NCI-H2171 treated with DMSO at 0.1 percent for 48 hours (cell line): ENCODE data around the gene FAHD2A.
"Not testable (repeated sequence)": the region's sequence is repeated elsewhere in the genome, so short reads cannot be mapped to it uniquely, and the experiment has no call there.

Experiments used
- DNase-seq: peaks from one replicate; lab custom pipeline; 2025; lab: John Stamatoyannopoulos, UW

FAHD2A gene

DNA sequence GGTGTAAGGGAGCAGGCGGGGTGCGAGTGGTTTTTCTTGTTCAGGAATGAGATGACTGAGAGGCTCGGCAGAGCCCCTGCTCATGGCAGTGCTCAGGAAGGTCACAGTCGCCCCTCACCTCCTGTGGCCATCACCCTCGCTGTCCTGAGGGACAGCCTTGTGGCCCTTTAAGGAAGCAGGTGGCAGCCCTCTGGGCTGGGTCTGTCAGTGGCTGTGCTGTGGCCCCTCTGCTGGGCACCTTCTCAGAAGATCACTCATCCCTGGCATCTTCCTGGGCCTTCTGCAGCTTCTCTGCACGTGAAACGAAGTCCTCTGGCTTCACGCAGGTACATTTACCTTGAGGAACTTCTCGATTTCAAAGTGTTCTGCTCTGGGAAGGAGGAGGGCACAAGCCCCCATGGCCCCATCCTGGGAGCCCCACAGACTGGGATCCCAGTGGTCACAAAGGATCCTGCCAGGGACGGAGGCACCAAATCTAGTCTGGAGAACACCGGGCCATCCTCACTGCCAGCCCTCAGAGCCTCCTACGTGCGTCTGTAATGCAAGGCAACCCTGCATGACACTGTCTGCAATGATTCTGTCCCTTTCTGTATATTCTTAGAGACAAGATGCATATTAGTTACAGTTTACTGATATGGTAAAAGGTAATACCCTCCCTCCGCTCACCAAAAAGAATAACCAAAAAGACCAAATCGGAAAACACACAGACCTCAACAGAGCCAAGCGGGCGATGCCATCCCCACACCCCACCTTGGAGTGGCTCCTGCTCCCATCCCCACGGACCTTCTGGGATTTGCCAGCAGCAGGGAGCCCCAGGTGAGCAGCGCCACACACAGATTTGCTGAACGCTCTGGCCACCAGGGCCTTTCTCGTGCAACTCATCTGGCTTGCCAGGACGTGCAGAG lies 25.9 kb upstream of the FAHD2A start:
- no peak for DNase-seq

DNA sequence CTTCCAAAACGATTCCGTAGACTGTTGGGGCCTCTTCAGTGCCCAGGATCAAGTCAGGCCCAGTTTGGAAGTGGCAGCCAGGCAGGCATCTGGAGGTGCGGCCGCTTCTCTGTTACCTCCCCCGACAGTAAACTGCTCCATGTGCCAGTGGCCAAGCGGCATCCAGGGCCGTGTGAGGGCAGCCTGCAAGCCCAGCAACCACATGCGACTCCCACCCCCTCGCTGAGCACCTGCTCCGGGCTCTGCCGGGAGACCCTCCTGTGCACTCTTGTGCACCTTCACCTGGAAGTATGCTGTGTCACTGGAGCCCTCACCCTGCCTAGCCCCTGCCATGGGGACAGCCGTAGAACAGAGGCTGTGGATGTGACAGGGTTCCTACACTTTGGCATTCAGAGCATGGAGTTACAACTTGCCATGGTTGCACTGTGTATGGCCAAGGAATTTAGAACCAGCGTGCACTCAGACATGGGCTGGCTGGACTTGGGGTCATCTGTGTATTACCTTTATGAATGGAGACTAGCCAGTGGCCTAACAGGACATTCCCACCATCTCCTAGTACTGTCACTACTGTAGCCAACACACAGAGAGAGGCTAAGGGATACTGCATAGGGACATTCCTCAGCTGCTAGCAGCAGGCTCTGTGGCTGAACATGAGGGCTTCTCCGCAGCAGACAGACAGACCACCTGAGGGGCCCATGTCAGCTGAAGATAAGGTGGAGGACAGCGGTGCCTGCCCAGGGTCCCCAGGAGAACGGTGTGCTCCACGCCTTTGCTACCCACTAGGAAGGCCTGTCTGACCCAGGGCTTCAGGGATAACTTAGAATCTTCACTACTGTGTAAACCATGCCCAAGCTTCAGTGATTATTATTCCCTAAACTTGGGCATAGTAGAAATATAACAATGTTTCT lies 25.0 kb upstream of the FAHD2A start:
- DNase-seq = no peak

DNA sequence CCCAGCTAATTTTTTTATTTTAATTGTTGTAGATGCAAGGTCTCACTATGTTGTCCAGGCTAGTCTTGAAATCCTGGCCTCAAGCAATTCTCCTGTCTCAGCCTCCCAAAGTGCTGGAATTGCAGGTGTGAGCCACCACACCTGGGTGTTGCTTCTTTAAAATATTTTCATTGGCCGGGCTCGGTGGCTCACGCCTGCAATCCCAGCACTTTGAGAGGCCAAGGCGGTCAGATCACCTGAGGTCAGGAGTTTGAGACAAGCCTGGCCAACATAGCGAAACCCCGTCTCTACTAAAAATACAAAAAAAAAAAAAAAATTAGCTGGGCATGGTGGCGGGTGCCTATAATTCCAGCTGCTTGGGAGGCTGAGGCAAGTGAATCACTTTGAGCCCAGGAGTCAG lies 24.2 kb upstream of the FAHD2A start:
- not testable (repeated sequence) for DNase-seq

DNA sequence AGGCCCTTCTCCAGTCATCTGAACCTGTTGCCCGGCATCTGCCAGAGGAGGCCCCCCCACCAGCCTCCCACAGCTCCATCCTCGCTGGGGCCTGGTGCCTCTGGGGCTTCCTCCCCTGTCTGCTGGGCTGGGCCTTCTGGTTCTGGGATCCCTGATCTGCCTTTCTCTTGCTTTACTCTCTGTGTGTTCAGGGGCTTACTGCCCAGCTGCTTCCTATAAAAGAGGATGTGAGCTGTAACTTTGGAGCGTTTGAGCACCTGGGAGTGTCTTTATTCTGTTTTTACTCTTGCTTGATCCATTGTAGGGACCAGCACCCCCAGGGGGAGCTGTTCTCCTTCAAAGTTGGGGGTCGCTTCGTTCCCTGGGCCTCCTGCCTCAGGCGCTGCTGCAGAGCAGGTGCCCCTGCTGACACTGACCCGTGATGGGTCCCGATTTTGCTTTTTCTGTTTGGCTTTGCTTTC lies 23.1 kb upstream of the FAHD2A start:
- no peak for DNase-seq

DNA sequence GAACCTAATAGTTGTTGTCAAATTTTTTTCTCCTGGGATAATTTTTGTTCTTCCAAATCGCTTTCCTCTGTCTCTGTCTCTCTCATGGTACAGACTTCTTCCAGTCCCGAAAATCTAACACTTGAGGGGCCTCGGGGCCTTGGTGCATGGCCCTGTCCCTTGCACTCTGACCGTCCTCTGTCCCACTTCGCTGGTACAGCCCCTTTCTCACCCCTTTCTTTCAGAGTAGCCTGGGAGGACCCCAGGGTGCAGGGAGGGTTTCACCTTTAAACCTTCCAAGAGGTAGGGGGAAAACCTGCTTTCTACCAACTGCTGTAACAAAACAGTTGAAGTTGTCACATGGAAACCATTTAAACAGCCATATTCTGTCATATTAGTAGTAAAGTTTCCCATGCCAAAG lies 22.2 kb upstream of the FAHD2A start:
- no peak for DNase-seq

DNA sequence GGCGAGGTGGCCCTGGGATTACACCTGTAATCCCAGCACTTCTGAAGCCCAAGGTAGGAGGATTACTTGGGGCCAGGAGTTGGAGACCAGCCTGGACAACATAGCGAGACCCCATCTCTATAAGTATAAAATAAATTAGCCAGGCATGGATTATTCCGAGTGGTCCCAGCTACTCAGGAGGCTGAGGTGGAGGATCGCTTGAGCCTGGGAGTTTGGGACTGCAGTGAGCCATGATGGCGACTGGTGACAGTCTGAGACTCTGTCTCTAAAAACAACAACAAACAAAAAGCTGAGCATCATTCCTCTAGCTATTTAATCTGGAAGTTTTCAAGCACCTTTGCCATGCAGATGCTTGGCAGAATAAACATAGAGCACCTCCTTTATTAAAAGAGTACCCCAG lies 21.8 kb upstream of the FAHD2A start:
- DNase-seq = no peak

DNA sequence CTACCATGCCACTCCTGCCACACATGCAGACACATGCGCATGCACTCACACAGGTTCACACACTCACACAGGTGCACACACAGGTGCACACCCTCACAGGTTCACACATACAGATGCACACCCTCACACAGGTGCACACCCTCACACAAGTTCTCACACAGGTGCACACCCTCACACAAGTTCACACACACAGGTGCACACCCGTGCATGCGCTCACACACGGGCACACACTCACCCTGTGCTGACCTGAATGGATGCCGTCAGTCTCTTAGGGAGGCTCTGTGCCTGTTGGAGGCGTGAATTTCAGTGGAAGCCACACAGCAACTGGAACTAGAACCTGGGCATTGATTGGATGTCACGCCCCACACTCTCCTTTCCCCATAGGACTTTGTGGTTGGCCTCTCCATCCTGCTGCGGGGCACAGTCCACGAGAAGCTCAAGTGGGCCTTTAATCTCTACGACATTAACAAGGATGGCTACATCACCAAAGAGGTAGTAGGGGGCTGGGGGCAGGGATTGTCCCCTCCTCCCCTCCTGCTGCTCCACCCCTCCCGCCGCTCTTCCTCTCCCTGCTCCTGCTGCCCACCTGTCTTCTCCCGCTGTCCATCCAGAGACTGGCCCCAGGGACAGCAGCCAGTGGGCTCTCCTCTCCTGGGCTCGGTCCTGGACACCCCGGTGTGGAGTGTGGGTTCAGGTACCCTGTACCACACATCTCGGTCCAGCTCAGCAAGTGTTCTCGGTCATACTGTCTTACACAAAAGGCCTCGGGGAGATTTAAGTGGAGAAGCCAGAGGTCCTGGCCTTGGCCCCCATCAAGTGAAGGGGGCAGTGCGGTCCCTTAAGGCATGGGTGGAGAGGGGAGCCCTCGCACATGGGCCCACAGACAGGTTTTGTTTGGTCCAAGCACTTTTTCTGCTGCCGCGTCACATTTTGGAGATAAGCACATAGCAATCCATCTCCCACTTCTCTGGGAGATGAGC lies 21.0 kb upstream of the FAHD2A start:
- DNase-seq = no peak

DNA sequence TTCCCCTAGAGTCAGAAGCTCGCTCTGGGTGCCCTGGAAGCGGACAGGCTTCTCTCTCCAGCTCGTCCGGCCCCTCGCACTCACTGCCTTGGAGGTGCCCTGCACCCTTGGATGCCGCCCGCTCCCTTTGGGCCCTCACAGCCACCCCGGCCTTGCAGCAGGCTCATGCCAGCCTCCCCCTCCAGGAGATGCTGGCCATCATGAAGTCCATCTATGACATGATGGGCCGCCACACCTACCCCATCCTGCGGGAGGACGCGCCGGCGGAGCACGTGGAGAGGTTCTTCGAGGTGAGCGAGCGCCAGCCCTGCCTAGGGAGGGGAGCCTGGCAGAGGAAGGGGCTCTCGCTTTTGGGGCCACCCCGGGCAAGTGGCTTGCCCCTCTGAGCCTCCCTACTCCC lies 20.3 kb upstream of the FAHD2A start:
- DNase-seq = no peak

DNA sequence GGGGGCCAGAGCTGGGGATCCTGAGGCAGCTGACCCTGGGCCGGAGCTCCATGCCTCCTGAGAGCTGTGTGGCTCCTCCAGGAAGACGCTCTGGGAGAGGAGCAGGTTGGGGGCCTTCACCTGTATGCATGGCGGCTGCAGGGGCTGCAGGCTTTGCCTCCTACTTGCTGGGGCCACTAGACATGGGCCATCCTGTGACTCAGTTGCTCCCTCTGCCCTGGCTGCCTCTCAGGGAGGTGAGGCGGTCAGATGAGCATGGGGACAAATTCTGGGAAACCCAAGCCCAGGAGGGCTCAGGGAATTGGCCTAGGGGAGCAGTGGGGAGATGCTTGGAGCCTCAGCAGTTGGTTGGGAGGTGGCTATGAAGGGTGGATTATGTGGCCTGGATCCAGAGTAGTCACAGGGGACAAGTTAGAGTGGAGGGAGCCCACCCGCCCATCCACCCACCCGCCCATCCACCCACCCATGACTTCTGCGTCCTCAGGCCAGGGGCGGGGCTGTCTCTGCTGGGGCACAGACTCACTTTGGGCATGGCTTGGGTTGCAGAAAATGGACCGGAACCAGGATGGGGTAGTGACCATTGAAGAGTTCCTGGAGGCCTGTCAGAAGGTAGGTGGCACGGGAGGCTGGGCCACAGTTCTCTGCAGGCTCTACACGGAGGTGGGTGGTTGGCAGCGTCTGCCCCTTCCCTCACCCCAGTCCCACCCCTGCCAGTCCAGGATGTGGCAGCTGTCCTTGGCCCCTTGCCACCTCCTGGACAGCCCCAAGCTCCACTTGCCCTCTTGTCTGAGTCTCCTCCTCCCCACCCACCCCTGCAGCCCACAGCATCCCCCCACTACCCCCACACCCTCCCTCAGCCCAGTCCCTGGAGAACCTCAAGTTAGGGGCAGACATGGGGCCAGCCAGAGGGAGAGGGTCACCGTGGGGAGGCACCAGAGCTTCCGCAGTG lies 19.5 kb upstream of the FAHD2A start:
- no peak for DNase-seq

DNA sequence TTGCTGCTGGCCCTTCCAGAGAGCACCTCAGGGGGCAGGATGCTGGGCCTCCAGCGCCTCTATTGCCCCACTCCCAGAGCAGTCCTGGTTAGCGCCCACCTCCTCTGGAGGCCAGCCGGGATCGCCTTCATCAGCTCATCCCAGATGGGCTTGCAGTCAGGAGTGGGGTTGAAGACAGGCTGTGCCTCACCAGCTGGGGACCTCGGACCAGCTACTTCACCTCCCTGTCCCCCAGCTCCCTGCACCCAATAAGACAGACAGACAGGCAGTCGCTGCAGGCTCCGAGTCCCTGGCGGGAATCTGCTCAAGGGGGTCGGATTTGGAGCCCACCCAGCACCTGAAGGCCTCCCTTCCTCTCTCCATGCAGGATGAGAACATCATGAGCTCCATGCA lies 18.9 kb upstream of the FAHD2A start:
- no peak for DNase-seq

DNA sequence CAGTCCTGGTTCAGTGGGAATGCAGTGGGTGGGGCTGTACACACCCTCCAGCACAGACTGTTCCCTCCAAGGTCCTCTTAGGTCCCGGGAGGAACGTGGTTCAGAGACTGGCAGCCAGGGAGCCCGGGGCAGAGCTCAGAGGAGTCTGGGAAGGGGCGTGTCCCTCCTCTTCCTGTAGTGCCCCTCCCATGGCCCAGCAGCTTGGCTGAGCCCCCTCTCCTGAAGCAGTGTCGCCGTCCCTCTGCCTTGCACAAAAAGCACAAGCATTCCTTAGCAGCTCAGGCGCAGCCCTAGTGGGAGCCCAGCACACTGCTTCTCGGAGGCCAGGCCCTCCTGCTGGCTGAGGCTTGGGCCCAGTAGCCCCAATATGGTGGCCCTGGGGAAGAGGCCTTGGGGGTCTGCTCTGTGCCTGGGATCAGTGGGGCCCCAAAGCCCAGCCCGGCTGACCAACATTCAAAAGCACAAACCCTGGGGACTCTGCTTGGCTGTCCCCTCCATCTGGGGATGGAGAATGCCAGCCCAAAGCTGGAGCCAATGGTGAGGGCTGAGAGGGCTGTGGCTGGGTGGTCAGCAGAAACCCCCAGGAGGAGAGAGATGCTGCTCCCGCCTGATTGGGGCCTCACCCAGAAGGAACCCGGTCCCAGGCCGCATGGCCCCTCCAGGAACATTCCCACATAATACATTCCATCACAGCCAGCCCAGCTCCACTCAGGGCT lies 17.5 kb upstream of the FAHD2A start:
- no peak for DNase-seq

DNA sequence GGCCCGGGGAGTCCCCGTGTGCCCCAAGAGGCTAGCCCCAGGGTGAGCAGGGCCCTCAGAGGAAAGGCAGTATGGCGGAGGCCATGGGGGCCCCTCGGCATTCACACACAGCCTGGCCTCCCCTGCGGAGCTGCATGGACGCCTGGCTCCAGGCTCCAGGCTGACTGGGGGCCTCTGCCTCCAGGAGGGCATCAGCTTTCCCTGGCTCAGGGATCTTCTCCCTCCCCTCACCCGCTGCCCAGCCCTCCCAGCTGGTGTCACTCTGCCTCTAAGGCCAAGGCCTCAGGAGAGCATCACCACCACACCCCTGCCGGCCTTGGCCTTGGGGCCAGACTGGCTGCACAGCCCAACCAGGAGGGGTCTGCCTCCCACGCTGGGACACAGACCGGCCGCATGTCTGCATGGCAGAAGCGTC lies 16.9 kb upstream of the FAHD2A start:
- DNase-seq = no peak

DNA sequence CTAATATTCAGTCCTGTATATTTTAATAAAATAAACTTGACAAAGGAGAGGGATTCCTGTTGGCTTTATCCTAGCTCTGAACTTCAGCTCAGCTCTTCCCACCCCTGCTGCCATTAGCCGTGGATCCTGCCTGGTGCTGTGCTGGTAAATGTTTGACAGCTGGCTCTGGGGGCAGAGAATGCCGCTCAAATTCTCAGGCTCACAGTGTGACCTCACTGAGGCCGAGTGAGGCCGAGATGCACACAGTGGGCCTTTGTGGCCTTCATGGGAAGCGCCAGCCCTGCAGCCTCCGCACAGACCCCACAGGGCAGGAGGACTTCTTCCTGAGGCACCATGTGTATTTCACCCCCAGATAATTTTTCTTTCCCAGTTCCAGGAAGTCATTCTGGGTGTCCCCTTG lies 16.5 kb upstream of the FAHD2A start:
- DNase-seq = no peak

DNA sequence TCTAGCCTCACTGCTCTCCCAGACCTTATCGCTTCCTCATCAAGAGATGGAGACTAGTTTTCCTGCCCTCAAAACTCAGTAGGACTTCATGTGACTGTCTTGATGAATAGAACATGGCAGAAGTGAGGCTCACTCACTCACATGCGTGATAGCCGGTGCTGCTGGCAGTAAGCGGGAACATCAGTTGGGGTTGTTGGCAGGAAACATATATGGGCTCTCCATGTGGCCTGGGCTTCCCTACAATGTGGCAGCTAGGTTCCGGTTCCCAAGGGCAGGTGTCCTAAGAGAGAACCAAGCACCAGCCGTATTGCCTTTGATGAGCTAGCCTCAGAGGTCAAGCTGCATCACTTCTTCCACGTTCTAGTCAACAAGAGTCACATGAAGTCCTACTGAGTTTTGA lies 15.2 kb upstream of the FAHD2A start:
- DNase-seq = no peak

DNA sequence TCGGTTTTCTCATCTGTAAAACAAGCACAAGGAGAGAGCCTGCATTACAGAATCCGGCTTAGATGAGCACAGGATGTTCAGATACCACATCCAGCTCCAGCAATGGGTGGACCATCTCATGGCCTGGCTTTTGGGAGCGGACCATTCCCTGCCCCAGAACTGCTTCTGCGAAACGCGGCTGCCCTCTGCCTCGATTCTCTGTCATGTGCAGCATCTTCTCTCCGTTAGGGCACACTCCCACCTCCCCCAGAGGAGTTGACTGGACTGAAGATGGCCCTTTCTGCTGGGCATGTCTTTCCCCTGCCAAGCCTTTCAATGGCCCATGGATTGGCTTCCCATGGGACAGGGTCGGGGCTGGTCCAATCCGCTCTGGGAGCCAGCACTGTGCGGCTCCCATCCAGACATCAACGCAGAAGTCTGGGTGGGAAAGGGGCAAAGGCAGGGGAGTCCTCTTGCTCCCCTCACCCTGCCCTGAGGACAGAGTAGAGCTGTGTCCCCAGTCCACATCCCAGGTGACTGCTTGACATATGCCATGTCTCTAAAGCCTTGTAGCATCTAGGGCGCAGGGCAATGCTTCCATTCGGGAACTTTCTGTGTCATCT lies 14.3 kb upstream of the FAHD2A start:
- no peak for DNase-seq

DNA sequence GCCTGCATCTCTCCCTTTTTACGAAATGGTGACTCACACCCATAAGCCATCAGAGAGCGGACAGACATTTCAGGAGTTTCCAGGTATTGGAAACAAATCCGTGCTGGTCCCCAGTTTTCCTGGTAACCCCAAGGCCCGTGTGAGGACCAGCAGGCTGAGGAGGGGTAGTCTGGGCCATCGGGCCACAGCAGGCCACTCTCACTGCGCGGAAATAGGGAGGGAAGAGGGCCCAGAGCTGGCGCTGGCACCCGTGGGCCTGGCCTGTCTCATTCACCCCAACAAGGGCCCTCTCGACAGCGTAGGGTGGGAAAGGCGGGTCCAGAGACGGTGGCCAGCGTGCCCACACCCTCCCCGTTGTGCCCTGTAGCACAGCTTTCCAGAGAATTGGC lies 13.7 kb upstream of the FAHD2A start:
- no peak for DNase-seq

DNA sequence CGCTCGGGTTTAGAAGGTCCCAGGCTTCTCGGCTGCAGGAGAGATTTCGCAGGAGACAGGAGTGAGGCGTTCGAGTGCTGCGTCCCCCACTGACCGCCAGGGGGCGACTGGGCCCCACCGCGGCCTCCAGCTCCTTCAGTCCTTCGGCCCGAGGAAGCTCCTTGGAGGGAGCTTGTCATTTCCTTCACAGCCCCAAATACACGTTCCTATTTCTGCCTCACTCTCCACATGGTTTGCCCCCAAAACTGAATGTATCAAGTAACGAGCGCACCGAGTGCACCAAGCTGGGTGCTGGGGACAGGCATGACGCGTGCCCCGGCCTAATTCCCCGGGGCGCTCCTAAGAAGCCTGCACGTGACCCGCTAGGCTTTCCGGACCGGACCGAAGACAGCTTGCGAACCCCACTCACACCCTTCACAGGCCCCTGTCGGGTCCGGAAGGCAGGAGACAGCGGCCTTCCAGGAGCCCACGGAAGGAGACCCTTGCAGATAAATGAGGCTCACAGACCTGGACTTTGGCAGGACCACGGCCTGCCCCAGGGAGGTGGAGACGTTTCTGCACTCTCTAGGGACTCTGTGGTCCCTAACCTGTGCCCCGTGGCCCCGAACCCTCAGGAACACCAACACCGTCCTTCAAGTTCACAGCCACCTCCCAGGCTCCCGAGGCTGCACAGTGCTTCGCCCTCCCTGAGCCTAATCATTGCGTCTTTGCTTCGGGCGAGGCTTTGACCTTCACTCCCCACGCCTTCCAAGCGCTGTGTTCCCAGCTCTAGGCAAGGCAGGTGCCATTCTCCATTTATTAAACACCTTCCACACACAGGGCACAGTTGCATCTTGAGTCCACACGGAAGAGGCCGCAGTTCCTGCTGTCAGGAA lies 13.0 kb upstream of the FAHD2A start:
- peak; percentile 34 for DNase-seq

DNA sequence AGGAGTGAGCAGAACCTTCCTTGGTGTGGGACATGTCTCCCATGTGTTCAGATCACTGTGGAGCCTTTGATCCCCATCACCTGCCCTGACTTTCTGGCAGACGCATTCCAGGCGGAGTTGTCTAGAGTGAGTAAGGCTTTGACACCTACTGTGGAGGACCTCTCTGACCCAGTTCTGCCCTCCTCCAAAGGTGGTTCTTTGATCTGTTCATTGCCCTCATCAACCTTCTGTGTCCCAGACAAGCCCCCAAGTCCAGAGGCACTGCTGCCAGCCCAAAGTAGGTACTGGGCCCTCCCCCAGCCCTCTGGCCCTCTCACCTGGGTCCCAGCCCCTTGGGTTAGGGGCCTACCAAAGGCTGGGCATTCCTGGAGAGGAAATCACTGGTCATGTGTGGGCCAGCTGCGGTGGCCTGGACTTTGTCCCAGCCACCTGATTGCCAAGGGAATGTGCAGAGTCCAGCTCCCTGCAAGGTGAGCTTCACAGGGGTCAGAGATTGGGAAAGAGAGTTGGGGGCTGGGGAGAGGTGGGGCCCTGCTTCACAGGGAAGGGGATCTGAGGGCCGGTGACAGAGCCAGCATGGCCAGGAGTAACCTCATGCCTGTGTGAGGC lies 12.1 kb upstream of the FAHD2A start:
- no peak for DNase-seq
